Right lung (tissue), 5 donors: Measurements from ENCODE around the gene AAK1. TPM values are rescaled to one million over a fixed set of nuclear protein-coding genes. Genes with fewer than 3 reads are reported as not detected.

Experiments
- DNase-seq, 2 donors: peaks; one replicate each; pipeline ENCODE4 v3.0.0-alpha.2; 2013
- polyA plus RNA-seq, 5 donors: library from polyadenylated mRNA; unstranded; fragments of 120-200 nt; gene quantifications; one replicate each; pipeline versions ENCODE4 v1.2.1 to v1.2.3, GENCODE V29; 2013; ENCODE audit warnings: inconsistent platforms in 1 of 5, low replicate concordance in 1 of 5; ENCODE audit not compliant: insufficient read length in 5 of 5, insufficient read depth in 1 of 5

AAK1 gene
- polyA plus RNA-seq, 5 donors = 15.9 to 19.9 (median 19.1) TPM

GRCh38 chr2:69494126-69494525, 149.4 kb downstream of the AAK1 start:
- no peak for DNase-seq

- DNase-seq = no peak
Observed at GRCh38 chr2:69493268-69493667, 150.3 kb downstream of the AAK1 start.

GRCh38 chr2:69491864-69492263, 151.7 kb downstream of the AAK1 start:
- DNase-seq = no peak

- DNase-seq = no peak
Observed at GRCh38 chr2:69490486-69490885, 153.1 kb downstream of the AAK1 start.

GRCh38 chr2:69489793-69490192, 153.7 kb downstream of the AAK1 start:
- no peak for DNase-seq

GRCh38 chr2:69483696-69484095, 159.8 kb downstream of the AAK1 start:
- DNase-seq = no peak

- DNase-seq = no peak
Observed at GRCh38 chr2:69483024-69483423, 160.5 kb downstream of the AAK1 start.

GRCh38 chr2:69482471-69482870, 161.1 kb downstream of the AAK1 start:
- no peak for DNase-seq

GRCh38 chr2:69481421-69481820, 162.1 kb downstream of the AAK1 start:
- DNase-seq = peak in 1 of 2 donors; percentile 28

- DNase-seq = no peak
Observed at GRCh38 chr2:69477627-69478026, 165.9 kb downstream of the AAK1 start.

- DNase-seq = no peak
Observed at GRCh38 chr2:69474688-69475087, 168.9 kb downstream of the AAK1 start.

GRCh38 chr2:69471793-69472192, 171.7 kb downstream of the AAK1 start:
- no peak for DNase-seq

- DNase-seq = no peak
Observed at GRCh38 chr2:69470911-69471310, 172.6 kb downstream of the AAK1 start.

- DNase-seq = no peak
Observed at GRCh38 chr2:69469784-69470183, 173.8 kb downstream of the AAK1 start.

- no peak for DNase-seq
Observed at GRCh38 chr2:69469375-69469774, 174.2 kb downstream of the AAK1 start.

GRCh38 chr2:69466728-69467127, 176.8 kb downstream of the AAK1 start:
- DNase-seq = no peak

- no peak for DNase-seq
Observed at GRCh38 chr2:69465513-69466456, 177.8 kb downstream of the AAK1 start.

GRCh38 chr2:69464575-69464974, 179.0 kb downstream of the AAK1 start:
- no peak for DNase-seq

GRCh38 chr2:69462780-69463179, 180.8 kb downstream of the AAK1 start:
- no peak for DNase-seq

- DNase-seq = no peak
Observed at GRCh38 chr2:69461404-69461803, 182.1 kb downstream of the AAK1 start.

- no peak for DNase-seq
Observed at GRCh38 chr2:69459936-69460335, 183.6 kb downstream of the AAK1 start.

- no peak for DNase-seq
Observed at GRCh38 chr2:69456950-69457445, 186.5 kb downstream of the AAK1 start.

GRCh38 chr2:69456154-69456553, 187.4 kb downstream of the AAK1 start:
- no peak for DNase-seq

GRCh38 chr2:69454976-69455375, 188.6 kb downstream of the AAK1 start:
- DNase-seq = no peak
